ENCODE data around the gene SHISA9.

DNA sequence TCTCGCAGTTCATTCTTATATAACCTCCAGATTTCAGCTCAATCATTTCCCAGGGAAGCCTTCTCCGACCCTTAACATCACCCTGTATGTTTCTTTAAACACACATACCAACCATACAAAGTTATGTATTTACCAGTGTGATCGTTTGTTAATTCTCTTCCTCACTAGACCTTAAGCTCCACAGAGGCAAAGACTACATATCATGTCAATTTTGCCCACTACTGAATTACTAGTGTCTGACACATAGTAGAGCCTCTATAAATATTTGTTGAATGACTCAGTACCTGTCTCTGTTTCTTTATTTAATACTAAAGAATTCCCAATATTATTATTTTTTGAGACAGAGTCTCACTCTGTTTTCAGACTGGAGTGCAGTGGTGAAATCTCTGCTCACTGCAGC is 137.2 kb downstream of the SHISA9 start:
- TF ChIP-seq POLR2A (IDR thresholded peaks at IDR 0.05), result no peak
- TF ChIP-seq, protein P1, sequence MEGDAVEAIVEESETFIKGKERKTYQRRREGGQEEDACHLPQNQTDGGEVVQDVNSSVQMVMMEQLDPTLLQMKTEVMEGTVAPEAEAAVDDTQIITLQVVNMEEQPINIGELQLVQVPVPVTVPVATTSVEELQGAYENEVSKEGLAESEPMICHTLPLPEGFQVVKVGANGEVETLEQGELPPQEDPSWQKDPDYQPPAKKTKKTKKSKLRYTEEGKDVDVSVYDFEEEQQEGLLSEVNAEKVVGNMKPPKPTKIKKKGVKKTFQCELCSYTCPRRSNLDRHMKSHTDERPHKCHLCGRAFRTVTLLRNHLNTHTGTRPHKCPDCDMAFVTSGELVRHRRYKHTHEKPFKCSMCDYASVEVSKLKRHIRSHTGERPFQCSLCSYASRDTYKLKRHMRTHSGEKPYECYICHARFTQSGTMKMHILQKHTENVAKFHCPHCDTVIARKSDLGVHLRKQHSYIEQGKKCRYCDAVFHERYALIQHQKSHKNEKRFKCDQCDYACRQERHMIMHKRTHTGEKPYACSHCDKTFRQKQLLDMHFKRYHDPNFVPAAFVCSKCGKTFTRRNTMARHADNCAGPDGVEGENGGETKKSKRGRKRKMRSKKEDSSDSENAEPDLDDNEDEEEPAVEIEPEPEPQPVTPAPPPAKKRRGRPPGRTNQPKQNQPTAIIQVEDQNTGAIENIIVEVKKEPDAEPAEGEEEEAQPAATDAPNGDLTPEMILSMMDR (IDR thresholded peaks at IDR 0.05), result no peak
- TF ChIP-seq EP300 (IDR thresholded peaks at IDR 0.05), result no peak
- TF ChIP-seq POLR2AphosphoS5 (IDR thresholded peaks at IDR 0.05), result no peak
